Trophoblast cell (in vitro differentiated cells and primary cell): ENCODE measurements around the gene CSH2. TPM values are rescaled to one million over a fixed set of nuclear protein-coding genes. Genes with fewer than 3 reads are reported as not detected.
"Not testable (repeated sequence)": the region's sequence is repeated elsewhere in the genome, so short reads cannot be mapped to it uniquely, and the experiment has no call there.

Experiments used
- DNase-seq, 2 donors: peaks; one replicate each; pipeline ENCODE4 v3.0.0-alpha.2; 2016
- H2AFZ ChIP-seq: 2 replicates; pipeline ENCODE4 v1.6.1; 2013; ENCODE audit warnings: low read length, moderate library complexity, mild to moderate bottlenecking; ENCODE audit not compliant: insufficient read depth, poor library complexity
- H2AK5ac ChIP-seq: 2 replicates; pipeline ENCODE4 v1.6.1; 2013; ENCODE audit warnings: mild to moderate bottlenecking, low read length
- H2BK120ac ChIP-seq: 2 replicates; pipeline ENCODE4 v1.6.1; 2013; ENCODE audit warnings: low read length, mild to moderate bottlenecking, moderate library complexity; ENCODE audit not compliant: insufficient read depth, poor library complexity
- H2BK12ac ChIP-seq: 2 replicates; pipeline ENCODE4 v1.6.1; 2013; ENCODE audit warnings: mild to moderate bottlenecking, low read length, moderate library complexity
- H2BK5ac ChIP-seq: 2 replicates; pipeline ENCODE4 v1.6.1; 2013; ENCODE audit warnings: low read length, low read depth, moderate library complexity, mild to moderate bottlenecking; ENCODE audit not compliant: poor library complexity
- H3K14ac ChIP-seq: 2 replicates; pipeline ENCODE4 v1.6.1; 2013; ENCODE audit warnings: mild to moderate bottlenecking, low read length
- H3K18ac ChIP-seq: 2 replicates; pipeline ENCODE4 v1.6.1; 2013; ENCODE audit warnings: mild to moderate bottlenecking, low read length
- H3K23ac ChIP-seq: 2 replicates; pipeline ENCODE4 v1.6.1; 2013; ENCODE audit warnings: low read length
- H3K27ac ChIP-seq: 2 replicates; pipeline ENCODE4 v1.5.1; 2013; ENCODE audit warnings: low read depth, mild to moderate bottlenecking, inconsistent platforms, low read length, moderate library complexity
- H3K27me3 ChIP-seq: 2 replicates; pipeline ENCODE4 v1.6.1; 2013; ENCODE audit warnings: inconsistent platforms, mild to moderate bottlenecking, low read length, moderate library complexity; ENCODE audit not compliant: insufficient read depth
- H3K36me3 ChIP-seq, 2 experiments: 1 replicate in 1 of 2; 2 replicates in 1 of 2; pipeline ENCODE4 v1.6.1; 2013; ENCODE audit warnings: low read length in 2 of 2, mild to moderate bottlenecking in 2 of 2, moderate library complexity in 1 of 2; ENCODE audit not compliant: insufficient read depth in 2 of 2, control insufficient read depth in 1 of 2
- H3K4ac ChIP-seq: 2 replicates; pipeline ENCODE4 v1.6.1; 2013; ENCODE audit warnings: low read depth, mild to moderate bottlenecking, low read length, moderate library complexity
- H3K4me1 ChIP-seq, 2 experiments: 1 replicate in 1 of 2; 2 replicates in 1 of 2; pipeline ENCODE4 v1.6.1; 2013; ENCODE audit warnings: low read length in 2 of 2, mild to moderate bottlenecking in 2 of 2, moderate library complexity in 1 of 2; ENCODE audit not compliant: insufficient read depth in 2 of 2, control insufficient read depth in 1 of 2
- H3K4me2 ChIP-seq: 2 replicates; pipeline ENCODE4 v1.6.1; 2013; ENCODE audit warnings: inconsistent platforms, mild to moderate bottlenecking, low read length, moderate library complexity
- H3K4me3 ChIP-seq: 2 replicates; pipeline ENCODE4 v1.5.1; 2013; ENCODE audit warnings: mild to moderate bottlenecking, low read depth, low read length, inconsistent platforms
- H3K79me1 ChIP-seq: one replicate; pipeline ENCODE4 v1.6.1; 2013; ENCODE audit warnings: low read length
- H3K79me2 ChIP-seq: 2 replicates; pipeline ENCODE4 v1.6.1; 2013; ENCODE audit warnings: low read length, mild to moderate bottlenecking; ENCODE audit not compliant: control insufficient read depth, insufficient read depth, poor library complexity
- H3K9ac ChIP-seq: 2 replicates; pipeline ENCODE4 v1.6.1; 2013; ENCODE audit warnings: mild to moderate bottlenecking, low read length
- H3K9me3 ChIP-seq: 2 replicates; pipeline ENCODE4 v1.6.1; 2013; ENCODE audit warnings: low read depth, mild to moderate bottlenecking, control low read depth, inconsistent platforms, low read length; ENCODE audit not compliant: insufficient read depth
- H4K12ac ChIP-seq: 2 replicates; pipeline ENCODE4 v1.6.1; 2013; ENCODE audit warnings: low read depth, mild to moderate bottlenecking, low read length, moderate library complexity
- H4K8ac ChIP-seq: 2 replicates; pipeline ENCODE4 v1.6.1; 2013; ENCODE audit warnings: low read depth, mild to moderate bottlenecking, low read length, moderate library complexity
- H4K91ac ChIP-seq: one replicate; pipeline ENCODE4 v1.6.1; 2013; ENCODE audit warnings: low read depth, mild to moderate bottlenecking, low read length, moderate library complexity
- WGBS: extraction: QIAGEN DNeasy Blood & Tissue Kit; methylation state at CpG from one replicate; pipeline ENCODE4 v1.1.7; 2013; ENCODE audit warnings: missing lambda C conversion rate; ENCODE audit not compliant: insufficient read length, insufficient coverage; ENCODE audit errors: extremely low coverage; 5-methylcytosine and 5-hydroxymethylcytosine counted together
- polyA plus RNA-seq: library from polyadenylated mRNA; stranded (reverse); fragments of 200-250 nt; gene quantifications from 2 replicates; pipeline ENCODE4 v1.2.3, GENCODE V29; 2013

The CSH2 gene
- not detected in 2 replicates for polyA plus RNA-seq

DNA sequence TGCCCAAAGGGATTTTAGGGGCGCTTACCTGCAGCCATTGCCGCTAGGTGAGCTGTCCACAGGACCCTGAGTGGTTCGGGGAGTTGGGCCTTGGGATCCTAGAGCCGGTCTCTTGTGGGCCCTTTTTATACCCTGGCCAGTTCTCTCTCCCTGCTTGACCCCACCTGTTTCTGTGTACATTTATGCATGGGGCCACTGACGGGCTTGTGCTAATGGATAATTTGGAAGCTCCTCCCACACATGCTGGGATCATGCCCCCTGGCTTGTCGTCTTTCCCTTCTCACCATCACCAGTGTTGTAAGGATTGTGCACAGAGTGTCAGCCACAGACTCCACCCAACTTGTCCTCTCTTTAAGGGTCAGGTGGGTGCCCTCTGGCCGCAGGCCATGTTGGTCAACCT is at the start of gene CSH2:
CSH2 (minus strand) TSS at position 101 of the 400 bp plus-strand sequence; CDS start at position 38, 63 bp downstream.
- H3K23ac ChIP-seq, H2AK5ac ChIP-seq, H3K79me2 ChIP-seq, H3K27ac ChIP-seq, H3K9me3 ChIP-seq, H4K8ac ChIP-seq, H3K4ac ChIP-seq, H3K27me3 ChIP-seq, H2BK5ac ChIP-seq, H2BK120ac ChIP-seq, H3K36me3 ChIP-seq, H3K4me3 ChIP-seq, DNase-seq, H2BK12ac ChIP-seq, H3K4me1 ChIP-seq, H3K79me1 ChIP-seq, H2AFZ ChIP-seq, H4K91ac ChIP-seq, H3K14ac ChIP-seq, H3K4me2 ChIP-seq, H4K12ac ChIP-seq, H3K18ac ChIP-seq, H3K9ac ChIP-seq: not testable (repeated sequence)
- no CpG with 5 or more reads among the region's 7 CpGs for WGBS

GRCh38 chr17:63922402-63922801 is 48.9 kb upstream of the CSH2 start:
- not testable (repeated sequence) for H2BK120ac ChIP-seq

DNA sequence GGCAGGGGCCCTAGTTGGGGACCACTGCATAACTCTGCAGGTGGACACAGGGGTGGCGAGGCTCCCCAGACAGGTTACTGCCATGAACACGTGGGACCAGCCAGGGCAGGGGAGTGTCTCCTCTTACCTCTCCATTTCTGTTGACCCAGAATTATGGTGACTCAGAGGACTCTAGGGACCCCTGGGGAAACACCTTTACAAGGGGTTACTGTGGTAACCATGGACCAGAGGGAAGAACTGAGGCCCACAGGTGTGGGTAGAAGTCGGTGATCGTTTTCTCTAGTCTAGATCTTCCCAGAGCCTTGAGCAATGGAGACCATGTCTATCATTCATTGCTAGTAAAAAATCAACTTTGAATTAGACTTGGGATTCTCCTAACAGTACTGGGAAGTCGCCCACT is 47.3 kb upstream of the CSH2 start:
- H3K27ac ChIP-seq, H2BK5ac ChIP-seq, H3K79me2 ChIP-seq, H3K27me3 ChIP-seq, H3K4me2 ChIP-seq, H3K4me1 ChIP-seq, H2AFZ ChIP-seq, H4K91ac ChIP-seq, H2BK120ac ChIP-seq, H3K14ac ChIP-seq, H3K36me3 ChIP-seq, H3K4me3 ChIP-seq, H3K4ac ChIP-seq, H2BK12ac ChIP-seq, H3K9ac ChIP-seq, H4K12ac ChIP-seq, H4K8ac ChIP-seq, DNase-seq, H3K18ac ChIP-seq, H3K23ac ChIP-seq, H3K79me1 ChIP-seq, H3K9me3 ChIP-seq, H2AK5ac ChIP-seq: not testable (repeated sequence)
- no CpG with 5 or more reads among the region's 5 CpGs for WGBS

More at GRCh38 chr17:63922402-63922801, 48.9 kb upstream of the CSH2 start:
- not testable (repeated sequence) for H3K4me3 ChIP-seq, H3K4me1 ChIP-seq, H2BK12ac ChIP-seq, H3K23ac ChIP-seq, H3K79me2 ChIP-seq, H2BK5ac ChIP-seq, H3K27me3 ChIP-seq, H3K27ac ChIP-seq, H3K36me3 ChIP-seq, H4K12ac ChIP-seq, H2AK5ac ChIP-seq, H3K9ac ChIP-seq, H2AFZ ChIP-seq, DNase-seq, H3K14ac ChIP-seq, H3K18ac ChIP-seq, H3K4me2 ChIP-seq, H4K8ac ChIP-seq, H3K79me1 ChIP-seq, H3K9me3 ChIP-seq, H4K91ac ChIP-seq, H3K4ac ChIP-seq
- no CpG with 5 or more reads among the region's 9 CpGs for WGBS

GRCh38 chr17:63920050-63920449 is 46.6 kb upstream of the CSH2 start:
- not testable (repeated sequence) for H3K9ac ChIP-seq, H2AFZ ChIP-seq, H4K12ac ChIP-seq, H3K18ac ChIP-seq, H3K27me3 ChIP-seq, H3K4me3 ChIP-seq, DNase-seq, H3K4ac ChIP-seq, H3K27ac ChIP-seq, H3K14ac ChIP-seq, H3K79me1 ChIP-seq, H3K79me2 ChIP-seq, H3K23ac ChIP-seq, H4K91ac ChIP-seq, H3K4me1 ChIP-seq, H3K4me2 ChIP-seq, H2BK12ac ChIP-seq, H4K8ac ChIP-seq, H2BK5ac ChIP-seq, H3K36me3 ChIP-seq, H2AK5ac ChIP-seq, H2BK120ac ChIP-seq, H3K9me3 ChIP-seq
- no CpG with 5 or more reads among the region's 6 CpGs for WGBS
